ENCODE results near the gene SMOC1.

The SMOC1 gene

DNA sequence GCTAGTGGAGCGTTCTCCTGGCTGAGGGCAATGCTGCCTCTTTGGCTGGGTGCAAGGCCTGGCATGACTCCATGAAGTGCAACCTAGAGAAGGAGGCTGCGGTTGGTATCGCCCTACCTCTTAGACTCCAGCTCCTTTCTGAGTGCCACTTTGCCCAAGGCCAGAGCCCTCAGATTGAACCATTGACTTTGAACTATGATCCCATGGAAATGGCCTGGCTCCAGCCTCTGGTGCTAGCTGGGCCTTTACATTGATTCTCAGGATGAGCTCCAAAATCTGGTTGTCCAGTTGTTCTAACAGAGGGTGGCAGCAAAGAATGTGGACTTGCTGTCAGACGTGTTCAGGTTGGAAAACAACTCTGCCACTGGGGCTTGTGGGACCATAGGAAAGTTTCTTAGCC, 16.1 kb upstream of the SMOC1 start:
- no peak for DNase-seq (ENCODE audit: low read depth)

DNA sequence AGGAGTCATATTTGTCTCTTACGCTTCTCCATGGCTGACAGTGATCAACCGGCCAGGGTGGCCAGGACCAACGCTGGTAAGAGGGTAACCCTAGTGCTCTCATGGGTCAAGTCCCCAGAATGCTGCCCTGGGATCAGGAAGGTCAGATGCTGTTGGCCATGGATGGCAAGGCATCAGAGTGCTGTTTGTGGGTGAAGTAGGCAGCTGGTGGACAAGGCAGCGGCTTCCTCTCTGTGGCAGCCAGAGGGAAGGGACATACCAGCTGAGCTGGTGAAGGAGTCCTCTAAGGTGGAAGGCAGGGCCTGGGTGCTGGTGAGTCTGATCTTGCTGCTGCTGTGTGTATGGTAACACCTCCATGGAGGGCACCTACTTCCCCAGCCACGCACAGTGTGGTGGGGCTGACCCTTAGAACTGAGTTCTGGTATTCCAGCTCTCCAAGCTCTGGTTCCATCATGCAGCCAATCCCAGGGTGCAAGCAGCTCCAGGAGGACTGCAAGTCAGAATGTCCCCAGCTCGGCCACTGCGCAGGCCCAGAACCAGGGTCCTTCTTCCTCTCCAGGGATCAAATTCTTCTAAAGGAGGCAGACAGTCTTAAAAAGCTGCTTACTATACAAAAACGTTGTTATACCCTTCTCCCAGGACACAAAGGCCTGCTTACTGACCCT, 13.4 kb upstream of the SMOC1 start:
- no peak for DNase-seq (ENCODE audit: low read depth)

DNA sequence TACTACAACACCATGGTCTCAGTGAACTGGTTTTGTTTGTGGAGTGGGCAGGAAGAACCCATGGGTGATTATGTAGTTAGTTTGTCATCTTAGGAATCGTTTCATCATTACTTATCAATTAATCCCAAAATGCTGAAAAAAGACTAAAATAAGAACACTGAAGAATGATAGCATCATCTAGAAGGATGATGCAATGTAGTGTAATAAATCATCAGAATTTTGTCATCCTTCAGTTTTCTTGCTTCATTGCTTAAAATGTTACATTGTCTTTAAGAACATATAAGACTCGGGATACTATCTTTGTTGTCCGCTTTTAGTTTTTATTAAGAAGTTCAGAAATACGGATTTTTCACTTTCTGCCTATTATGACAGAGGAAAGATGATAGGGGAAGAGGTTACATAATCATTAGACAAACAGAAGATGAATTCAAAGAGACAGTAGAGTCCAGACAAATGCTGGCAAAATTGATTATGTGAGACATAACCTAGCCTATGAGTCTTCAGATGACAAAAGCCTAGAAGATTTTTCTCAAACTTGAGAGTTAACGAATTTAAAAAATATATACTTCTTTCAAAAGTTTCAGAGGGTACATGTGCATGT, 10.8 kb upstream of the SMOC1 start:
- DNase-seq (ENCODE audit: low read depth) = no peak

DNA sequence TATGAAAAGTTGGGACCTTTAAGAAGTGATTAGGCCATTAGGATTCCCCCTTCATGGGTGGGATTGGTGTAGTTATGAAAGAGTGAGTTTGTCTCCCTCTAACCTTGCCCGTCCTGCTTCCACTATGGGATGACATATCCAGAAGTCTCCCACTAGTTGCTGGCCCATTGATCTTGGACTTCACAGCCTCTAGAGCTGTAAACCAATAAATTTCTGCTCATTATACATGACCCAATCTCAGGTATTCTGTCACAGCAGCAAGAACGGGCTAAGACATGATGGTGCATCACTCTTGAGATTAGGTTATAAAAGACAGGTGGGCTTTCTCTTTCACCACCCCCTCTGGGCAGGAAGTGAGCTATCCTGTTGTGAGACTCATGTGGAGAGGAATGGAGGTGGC, 8.6 kb upstream of the SMOC1 start:
- DNase-seq (ENCODE audit: low read depth) = no peak

DNA sequence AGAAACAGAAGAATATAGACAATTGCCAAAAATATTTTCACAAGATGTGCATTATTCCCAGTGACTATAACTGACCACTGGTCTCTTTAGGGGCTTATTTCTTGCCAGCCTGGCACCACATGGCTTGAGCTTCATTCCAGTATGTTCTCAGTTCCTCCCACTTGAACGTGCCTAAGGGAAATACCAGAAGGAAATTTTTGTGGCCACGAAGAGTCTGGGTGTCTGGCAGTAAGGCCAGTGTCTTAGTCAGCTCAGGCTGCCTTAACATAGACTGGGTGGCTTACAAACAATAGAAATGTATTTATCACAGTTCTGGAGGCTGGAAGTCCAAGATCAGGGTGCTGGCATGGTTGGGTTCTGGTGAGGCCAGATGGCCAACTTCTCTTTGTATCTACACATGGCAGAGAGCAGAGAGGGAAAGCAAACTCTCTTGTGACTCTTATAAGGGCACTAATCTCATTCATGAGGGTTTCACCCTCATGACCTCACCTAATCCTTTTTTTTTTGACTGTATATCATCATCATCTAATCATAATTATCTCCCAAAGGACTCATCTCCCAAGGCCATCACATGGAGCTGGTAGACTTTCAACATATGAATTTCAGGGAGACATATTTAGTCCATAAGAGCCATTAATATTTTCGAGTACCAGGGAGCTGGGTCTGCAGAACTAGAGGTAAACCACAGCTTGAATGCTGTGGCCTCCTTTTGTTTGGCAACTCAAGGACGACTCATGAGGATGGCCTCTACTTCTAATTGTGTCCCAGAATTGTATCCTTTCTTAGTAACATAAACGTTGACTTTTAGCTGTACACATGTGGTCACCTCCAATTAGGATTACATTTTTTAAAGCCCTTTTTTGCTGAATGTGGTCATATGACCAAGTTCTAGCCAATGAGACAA, 5.1 kb upstream of the SMOC1 start:
- no peak for DNase-seq (ENCODE audit: low read depth)

DNA sequence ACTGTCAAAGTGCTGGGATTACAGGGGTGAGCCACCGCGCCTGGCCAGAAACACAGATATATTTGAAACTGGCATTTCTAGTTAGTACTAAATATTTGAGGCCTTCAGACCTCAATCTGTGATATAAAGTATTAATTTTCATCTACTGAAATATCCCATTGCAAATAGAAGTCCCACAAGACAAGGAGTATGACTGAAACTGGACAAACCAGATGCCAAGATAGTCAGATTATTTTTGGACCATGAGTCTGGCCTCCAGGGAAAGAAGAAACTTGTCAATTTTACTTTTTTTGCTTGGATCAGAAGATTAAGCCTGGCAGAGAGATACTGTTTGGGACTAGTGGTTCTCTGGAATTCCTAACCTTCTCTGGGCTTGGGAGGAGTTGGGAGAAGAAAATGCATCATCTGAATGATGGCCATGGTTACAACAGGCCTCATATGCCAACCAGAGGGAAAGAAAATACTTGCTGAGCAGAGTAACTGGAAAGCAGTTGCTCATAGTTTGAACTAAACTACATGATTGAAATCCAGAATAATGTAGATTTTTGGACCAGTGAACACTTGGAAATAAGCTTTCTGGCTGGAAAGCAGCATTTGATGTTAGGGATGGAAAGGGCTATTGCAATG, 2.9 kb upstream of the SMOC1 start:
- DNase-seq (ENCODE audit: low read depth) = no peak

DNA sequence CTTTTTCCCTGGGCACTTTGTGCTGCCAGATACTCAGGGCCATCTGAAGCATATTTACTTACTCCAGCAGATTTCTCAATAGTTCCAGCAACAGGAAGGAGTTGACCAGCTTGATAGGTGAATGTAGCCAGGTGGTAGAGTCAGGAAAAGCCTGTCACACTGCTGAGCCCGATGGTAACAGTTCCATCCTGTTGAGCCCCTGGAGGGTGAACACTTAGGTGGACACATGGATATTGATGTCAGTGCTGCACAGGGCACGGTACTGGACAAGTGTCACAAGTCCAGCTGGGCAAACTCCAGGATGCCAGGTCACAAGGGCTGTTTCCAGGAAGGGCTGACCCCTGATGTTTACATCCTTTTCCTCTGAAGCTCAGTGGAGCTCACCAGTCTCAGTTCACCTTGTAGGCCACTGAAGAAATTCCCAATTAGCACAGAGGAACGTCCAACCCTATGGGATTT, 2.3 kb upstream of the SMOC1 start:
- no peak for DNase-seq (ENCODE audit: low read depth)

DNA sequence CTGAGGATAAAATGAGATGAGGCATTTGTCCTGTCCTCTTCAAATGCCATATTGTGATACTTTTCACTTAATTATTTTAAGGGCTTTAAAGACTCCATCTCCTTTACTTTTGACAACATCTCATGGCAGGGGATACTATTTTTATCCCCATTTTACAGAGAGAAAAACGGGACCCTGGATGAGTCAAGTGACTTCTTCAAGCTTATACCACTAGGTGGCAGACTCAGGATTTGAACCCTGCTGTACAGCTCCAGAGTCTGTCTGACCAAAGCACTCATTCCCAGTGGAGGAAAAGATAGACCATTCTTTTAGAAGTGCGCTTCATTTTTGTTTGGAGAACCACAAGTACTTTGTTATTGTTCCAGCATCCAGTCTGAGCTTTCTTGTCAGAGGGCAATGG, 1.7 kb upstream of the SMOC1 start:
- DNase-seq (ENCODE audit: low read depth) = no peak

DNA sequence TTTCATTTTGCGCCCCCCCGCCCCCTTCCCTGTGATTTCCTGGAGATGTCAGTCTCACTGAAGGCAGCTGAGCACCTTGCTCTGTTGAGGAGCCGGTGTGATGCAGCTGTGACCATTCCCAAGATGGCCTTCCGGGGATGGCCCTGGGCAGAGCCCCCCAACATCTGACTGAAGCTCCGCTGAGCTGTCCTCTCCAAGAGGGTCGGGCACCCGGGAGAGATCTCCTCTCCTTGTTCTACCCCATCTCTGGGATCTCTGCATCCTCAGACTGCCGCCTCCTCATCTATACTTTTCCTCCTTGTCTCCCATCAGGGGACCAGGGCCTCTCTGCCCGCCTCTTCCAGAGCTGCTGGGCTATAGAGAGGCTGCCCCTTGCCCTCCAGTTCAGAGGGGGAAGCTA, 965 bp upstream of the SMOC1 start:
- DNase-seq (ENCODE audit: low read depth) = no peak

DNA sequence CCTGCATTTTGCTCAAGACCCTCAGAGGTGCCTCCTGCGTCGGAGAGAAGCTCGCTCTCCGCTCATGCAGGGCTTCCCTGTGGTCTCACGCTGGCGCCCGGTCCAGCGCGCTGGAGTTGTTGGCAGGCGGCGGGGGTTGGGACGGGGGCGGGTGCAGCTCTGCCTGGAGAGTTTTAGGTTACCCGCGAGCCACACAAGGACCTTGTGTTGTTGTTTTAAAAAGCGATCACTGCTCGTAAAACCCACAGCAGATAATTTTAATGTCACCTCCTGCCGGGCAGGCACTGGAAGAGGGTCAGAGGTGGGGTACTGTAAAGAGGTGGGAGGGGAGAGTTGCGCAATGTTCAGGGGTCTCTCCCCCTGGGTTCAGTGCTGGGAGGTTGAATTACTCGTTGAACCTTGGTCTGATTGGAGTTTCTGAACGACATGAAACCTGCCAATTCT, 850 bp downstream of the SMOC1 start:
- DNase-seq (ENCODE audit: low read depth) = no peak

DNA sequence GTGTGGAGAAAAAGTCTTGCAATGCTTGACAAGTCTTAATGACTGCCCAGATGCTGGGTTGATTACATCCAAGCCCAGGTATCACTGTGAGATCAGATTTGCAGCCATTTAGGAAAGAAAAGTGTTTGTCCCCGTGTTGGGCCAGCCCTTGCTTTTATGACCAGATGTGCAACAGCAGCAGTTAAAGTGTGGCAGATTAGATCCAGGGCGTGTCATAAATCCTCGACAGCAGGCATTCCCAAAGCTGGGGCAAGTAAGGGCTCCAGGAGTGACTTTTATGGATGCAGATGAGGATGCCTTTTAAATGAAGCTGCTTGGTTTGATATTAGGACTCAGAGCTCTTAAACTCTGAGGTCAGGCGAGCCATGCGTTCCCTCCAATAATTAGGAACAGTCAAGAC, 1.7 kb downstream of the SMOC1 start:
- DNase-seq (ENCODE audit: low read depth) = no peak

DNA sequence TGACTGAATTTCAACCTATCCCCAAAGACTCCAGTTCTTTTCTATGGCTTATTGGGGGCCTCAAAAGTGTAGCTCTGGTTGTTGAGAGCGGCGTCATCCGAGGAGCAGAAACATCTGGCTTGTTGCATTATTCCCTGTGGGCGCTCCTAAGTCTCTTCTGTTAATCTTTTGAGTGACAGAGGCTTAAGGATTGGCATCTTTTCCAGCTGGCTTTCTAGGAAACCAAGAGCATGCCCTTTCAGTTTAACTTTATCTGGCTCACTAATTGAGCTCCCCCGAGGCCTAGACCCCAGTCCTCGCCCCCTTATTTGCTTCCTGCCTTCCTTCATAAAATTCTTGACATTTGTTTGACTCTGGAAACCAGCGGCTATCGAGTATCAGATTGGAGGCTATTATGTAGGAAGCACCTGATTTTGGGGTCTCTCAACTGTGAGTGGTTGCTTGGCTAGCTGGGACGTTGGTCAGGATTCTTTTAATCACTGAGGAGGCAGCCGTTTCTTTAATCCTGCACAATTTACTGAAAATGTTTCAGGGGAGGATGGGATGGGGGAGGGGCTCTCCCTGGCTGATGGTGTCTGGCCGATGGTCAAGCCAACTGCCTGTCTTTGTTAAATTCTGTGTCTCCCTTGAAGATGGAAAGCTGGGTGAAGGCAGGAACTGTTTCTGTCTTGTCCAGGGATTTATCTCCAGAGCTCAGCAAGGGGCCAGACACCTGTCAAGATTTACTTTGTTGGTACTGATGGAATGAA, 3.1 kb downstream of the SMOC1 start:
- no peak for DNase-seq (ENCODE audit: low read depth)

DNA sequence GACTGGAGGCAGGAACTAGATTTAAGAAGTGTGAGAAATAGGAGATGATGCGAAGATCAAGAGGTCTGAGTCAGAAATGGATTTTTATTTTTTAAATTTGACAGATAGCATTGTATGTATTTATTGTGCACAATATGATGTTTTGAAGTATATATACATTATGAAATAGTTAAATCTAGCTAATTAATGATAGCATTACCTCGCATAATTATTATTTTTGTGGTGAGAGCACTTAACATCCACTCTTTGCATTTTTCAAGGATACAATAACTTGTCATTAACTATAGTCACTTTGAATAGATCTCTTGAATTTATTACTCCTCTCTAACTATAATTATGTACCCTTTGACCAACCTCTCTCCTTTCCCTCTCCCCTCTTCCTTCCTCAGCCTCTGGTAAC, 3.7 kb downstream of the SMOC1 start:
- DNase-seq (ENCODE audit: low read depth) = no peak

DNA sequence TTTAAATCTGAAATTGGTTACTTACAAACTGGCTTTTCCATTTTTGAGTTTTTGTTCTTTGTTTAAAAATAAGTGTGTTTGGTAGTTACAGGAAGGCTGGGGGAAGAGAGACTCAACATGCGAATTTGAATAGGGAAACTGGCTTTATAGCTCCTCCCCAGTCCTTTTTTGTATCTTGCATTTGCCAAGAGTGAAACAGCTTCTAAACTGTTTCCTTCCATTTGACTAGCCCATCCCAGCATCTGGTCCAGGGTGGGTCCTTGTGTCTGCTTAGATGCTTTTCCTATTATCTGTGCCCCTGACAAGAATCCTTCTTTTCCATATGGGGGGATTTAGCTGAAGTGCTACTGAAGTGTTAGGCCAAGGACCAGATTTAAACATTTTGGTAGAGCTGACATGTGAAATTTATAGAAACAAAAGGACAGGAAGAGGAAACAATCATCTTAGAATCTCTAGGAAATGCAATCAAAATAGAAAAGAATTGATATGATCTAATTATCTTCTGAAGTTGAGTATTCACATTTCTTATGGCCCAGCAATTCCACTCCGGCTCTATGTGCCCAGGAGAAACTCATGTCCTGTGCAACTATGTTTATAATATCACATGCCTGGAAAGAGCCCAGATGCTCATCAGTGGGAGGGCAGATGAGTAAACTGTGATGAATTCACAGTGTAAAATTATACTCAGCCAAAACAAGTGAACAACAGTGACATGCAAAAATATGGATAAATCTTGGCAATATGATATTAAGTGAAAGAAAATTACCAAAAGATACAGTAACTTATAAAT, 7.4 kb downstream of the SMOC1 start:
- DNase-seq (ENCODE audit: low read depth) = no peak

DNA sequence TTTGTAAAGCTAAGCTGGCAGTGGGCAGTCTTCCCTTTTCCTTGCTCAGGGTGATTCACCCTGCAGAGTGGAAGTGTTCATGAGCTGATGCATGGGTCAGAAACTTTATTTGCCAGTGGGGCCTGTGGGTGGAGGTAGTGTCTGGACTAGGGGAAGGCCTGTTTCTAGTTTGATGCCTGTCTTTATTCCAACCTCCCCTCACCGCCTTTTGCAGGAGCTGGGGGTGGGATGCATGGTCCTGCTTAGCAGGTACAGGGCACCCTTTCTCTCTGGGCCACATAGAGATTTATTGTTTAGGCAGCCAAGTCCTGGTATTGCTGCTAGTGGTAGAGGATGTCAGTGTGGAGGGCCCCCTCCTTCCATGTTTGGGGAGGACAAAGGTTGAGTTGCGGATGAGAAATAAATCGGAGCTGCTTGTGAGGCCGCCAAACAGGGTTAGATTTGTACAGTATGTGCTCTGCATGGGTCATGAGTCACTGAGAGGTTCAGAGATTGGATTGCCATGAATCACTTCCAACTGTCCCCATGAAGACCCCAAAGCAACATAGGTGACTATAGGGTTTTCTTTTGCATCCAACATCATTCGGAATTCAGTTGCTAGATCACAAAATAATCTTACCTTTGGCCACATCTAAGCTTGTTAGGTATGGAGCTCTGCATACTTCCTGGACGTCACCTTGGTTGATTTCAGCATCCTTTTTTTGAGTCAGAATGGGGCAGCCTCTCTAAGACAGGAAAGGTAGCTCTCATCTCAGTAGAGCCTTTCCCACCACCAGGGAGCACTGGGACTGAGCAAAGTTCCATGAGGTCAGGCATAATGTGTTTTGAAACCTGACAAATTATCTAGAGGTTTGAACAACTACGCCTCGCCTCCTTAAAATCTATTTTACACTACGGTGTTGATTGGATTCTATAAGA, 8.8 kb downstream of the SMOC1 start:
- DNase-seq (ENCODE audit: low read depth) = no peak

DNA sequence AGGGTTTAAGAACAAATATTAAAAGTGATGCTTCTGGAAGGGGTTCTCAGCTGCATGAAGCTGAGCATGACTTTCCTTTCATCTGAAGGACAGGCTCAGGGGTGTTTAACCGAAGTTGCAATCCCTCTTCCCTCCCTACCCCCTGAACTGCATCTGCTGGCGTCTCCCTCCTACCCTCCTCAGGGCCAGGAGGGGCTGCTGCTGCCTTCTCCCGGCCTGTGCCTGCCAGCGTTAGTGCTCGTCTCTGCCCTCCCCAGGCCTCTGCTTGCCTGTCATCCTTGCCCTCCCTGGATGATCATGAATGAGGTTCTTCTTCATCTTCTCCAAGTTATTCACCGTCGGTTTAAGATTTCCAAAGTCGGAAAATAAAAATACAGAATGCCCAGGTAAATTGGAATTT, 12.2 kb downstream of the SMOC1 start:
- DNase-seq (ENCODE audit: low read depth) = no peak

DNA sequence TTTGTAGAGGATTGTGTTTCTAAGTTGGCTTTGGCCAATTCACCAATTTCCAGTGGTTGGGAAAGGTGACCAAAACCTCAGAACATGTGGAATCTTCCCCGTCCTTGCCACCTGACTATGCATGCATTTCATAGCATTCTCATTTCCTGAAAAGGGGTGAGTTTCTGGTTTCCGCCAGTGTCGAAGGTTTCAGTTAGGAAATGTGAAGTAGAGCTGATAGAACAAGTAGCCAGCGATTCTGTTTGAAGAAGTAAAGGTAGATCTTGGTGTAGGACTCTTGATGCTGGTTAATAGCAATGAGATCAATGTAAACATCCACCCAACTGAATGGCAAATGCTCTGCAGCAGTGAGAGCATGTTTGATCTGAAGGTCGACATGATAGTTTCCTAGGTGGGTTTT, 15.9 kb downstream of the SMOC1 start:
- DNase-seq (ENCODE audit: low read depth) = no peak

DNA sequence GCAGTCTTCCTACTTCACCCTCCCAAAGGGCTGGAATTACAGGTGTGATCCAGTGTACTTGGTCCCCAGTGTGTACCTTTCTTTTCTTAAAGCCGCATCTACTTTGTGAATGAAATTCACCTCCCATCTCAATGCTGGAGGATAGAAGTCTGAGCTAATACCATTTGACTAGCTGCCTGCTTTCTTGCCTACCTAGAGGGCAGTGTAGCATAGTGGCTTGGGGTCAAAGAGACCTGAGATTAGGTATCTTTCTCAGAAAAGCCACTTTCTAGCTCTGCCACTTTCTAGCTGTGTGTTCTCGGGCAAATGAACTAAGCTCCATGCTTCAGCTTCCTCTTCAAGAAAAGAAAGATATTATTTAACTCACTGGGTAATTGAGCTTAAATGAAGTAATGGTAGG, 16.9 kb downstream of the SMOC1 start:
- no peak for DNase-seq (ENCODE audit: low read depth)

DNA sequence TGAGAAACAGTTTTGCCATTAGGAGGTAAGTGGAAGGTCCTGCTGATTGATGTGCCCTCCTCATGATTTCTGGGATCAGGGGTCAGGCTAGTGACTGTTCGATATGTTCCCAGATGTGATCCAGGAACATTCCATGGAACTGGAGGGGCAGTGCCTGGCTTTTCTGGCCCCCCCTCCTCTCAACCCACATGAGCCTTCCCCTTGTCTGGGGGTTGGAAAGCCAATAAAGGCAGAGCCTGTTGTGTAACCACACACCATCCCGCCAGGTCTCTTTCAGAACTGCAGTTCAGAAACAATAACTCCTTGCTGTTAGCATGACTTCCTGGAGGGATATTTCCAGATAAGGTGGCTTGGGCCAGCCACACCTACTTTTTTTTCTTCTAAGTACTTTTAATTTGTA, 17.8 kb downstream of the SMOC1 start:
- no peak for DNase-seq (ENCODE audit: low read depth)

DNA sequence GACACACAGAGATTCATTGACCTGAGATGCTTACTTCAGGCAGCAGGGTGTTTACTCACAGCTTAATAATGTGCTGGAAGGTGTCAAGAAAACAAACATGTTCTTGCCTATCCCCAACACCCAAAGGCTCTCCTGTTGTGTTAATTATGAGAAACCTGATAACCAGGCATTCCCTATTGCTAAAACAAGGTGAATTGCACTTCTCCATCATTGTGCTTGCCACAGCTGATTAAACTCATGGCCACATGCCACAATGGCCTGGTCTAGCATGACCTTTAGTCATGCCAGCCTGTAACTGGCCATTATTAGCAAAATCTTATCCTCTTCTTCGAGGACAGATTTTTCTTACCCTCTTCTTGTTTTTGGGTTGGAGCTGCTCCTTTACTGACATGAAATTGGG, 21.4 kb downstream of the SMOC1 start:
- DNase-seq (ENCODE audit: low read depth) = no peak

Measured in activated T-cell treated with anti-CD3 and anti-CD28 coated beads for 24 hours (primary cell).